Measurements from ENCODE around the gene PTCSC3.
"Not testable (repeated sequence)": the region's sequence is repeated elsewhere in the genome, so short reads cannot be mapped to it uniquely, and the experiment has no call there.

The PTCSC3 gene

GRCh38 chr14:36171607-36172006 lies 4.9 kb downstream of the PTCSC3 start:
- DNase-seq = no peak

- DNase-seq = no peak
These were observed 9.1 kb downstream of the PTCSC3 start for GRCh38 chr14:36167431-36167830.

GRCh38 chr14:36163451-36163850 lies 13.1 kb downstream of the PTCSC3 start:
- DNase-seq = no peak

GRCh38 chr14:36162267-36162666 lies 14.3 kb downstream of the PTCSC3 start:
- DNase-seq = no peak

GRCh38 chr14:36161776-36162175 lies 14.7 kb downstream of the PTCSC3 start:
- no peak for DNase-seq

GRCh38 chr14:36151335-36151734 lies 25.2 kb downstream of the PTCSC3 start:
- DNase-seq = no peak

GRCh38 chr14:36134038-36134437 lies 42.5 kb downstream of the PTCSC3 start:
- no peak for DNase-seq

- DNase-seq = no peak
These were observed 43.7 kb downstream of the PTCSC3 start for GRCh38 chr14:36132826-36133225.

GRCh38 chr14:36130186-36130585 lies 46.3 kb downstream of the PTCSC3 start:
- no peak for DNase-seq

GRCh38 chr14:36129181-36129580 lies 47.3 kb downstream of the PTCSC3 start:
- peak in 1 of 2 experiments; percentile 40 for DNase-seq

- peak in 1 of 2 experiments; percentile 86 for DNase-seq
These were observed 63.2 kb downstream of the PTCSC3 start for GRCh38 chr14:36113341-36113740.

GRCh38 chr14:36111822-36112583 lies 64.5 kb downstream of the PTCSC3 start:
- DNase-seq = no peak

GRCh38 chr14:36105401-36105800 lies 71.1 kb downstream of the PTCSC3 start:
- peak; percentile 44 to 67 for DNase-seq

- DNase-seq = not testable (repeated sequence)
These were observed 72.3 kb downstream of the PTCSC3 start for GRCh38 chr14:36104258-36104657.

- DNase-seq = no peak
These were observed 76.9 kb downstream of the PTCSC3 start for GRCh38 chr14:36099619-36100018.

- no peak for DNase-seq
These were observed 79.2 kb downstream of the PTCSC3 start for GRCh38 chr14:36097356-36097755.

GRCh38 chr14:36096090-36096489 lies 80.4 kb downstream of the PTCSC3 start:
- DNase-seq = no peak

GRCh38 chr14:36094963-36095362 lies 81.6 kb downstream of the PTCSC3 start:
- no peak for DNase-seq

- DNase-seq = peak in 1 of 2 experiments; percentile 21
These were observed 85.4 kb downstream of the PTCSC3 start for GRCh38 chr14:36091096-36091495.

- DNase-seq = no peak
These were observed 89.1 kb downstream of the PTCSC3 start for GRCh38 chr14:36087411-36087810.

- DNase-seq = no peak
These were observed 89.7 kb downstream of the PTCSC3 start for GRCh38 chr14:36086629-36087395.

- DNase-seq = no peak
These were observed 90.7 kb downstream of the PTCSC3 start for GRCh38 chr14:36085861-36086260.

Data from NCI-H2081 (cell line).